SU-DHL-6 (cell line): ENCODE data around the gene PITPNC1.

Experiments
- CTCF ChIP-seq: fragments of 200-600 bp; sonication (generic); IDR thresholded peaks from one replicate; pipeline ENCODE4 v1.5.1; 2017; ENCODE audit warnings: antibody characterized with exemption, mild to moderate bottlenecking, low read length, moderate library complexity; ENCODE audit not compliant: insufficient read depth, poor library complexity, severe bottlenecking
- EZH2phosphoT487 ChIP-seq: fragments of 200-600 bp; sonication (generic), shearing (Covaris generic); conservative IDR thresholded peaks from 2 replicates; pipeline ENCODE4 v1.6.1; 2018; ENCODE audit warnings: mild to moderate bottlenecking, antibody characterized with exemption, low read length, moderate library complexity, mixed read lengths

GRCh38 chr17:67619555-67619954, 242.5 kb downstream of the PITPNC1 start:
- no peak for TF ChIP-seq CTCF
- TF ChIP-seq EZH2phosphoT487: no peak
